ENCODE results near the gene HEBP2.

DNA sequence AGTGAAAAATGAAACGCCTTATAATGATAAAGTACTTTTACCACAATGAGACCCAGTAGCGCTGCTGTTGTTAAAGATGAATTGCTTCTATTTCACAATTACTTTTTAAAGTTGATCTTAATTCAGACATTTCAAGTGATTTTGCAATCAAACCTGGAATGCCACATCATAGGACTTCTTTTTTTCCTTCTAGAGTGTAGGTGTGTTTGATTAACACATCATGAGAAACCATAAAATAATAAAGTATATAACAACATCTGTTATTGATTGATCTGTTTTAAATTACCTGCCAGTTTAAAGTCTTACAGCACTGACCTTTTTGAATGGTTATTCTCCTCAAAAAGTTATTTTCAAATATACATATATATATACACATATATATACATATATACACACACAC is 38.6 kb downstream of the HEBP2 start:
- TF ChIP-seq, protein P1, sequence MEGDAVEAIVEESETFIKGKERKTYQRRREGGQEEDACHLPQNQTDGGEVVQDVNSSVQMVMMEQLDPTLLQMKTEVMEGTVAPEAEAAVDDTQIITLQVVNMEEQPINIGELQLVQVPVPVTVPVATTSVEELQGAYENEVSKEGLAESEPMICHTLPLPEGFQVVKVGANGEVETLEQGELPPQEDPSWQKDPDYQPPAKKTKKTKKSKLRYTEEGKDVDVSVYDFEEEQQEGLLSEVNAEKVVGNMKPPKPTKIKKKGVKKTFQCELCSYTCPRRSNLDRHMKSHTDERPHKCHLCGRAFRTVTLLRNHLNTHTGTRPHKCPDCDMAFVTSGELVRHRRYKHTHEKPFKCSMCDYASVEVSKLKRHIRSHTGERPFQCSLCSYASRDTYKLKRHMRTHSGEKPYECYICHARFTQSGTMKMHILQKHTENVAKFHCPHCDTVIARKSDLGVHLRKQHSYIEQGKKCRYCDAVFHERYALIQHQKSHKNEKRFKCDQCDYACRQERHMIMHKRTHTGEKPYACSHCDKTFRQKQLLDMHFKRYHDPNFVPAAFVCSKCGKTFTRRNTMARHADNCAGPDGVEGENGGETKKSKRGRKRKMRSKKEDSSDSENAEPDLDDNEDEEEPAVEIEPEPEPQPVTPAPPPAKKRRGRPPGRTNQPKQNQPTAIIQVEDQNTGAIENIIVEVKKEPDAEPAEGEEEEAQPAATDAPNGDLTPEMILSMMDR (IDR thresholded peaks at IDR 0.05) = no peak
- no peak for TF ChIP-seq POLR2A (IDR thresholded peaks at IDR 0.05)

All from ovary (tissue), 3 donors.